SK-N-SH treated with all-trans-retinoic acid at 6 μM for 48 hours (cell line): ENCODE results near the gene ACBD7.

Experiments used
- ARNTL ChIP-seq: fragments of 450-650 bp; formaldehyde crosslinking; IDR thresholded peaks from 2 replicates; pipeline ENCODE4 v1.5.0; 2020; ENCODE audit warnings: low read depth, mild to moderate bottlenecking, moderate library complexity, borderline replicate concordance
- CSDC2 ChIP-seq: fragments of 250-450 bp; sonication (Bioruptor Pico); IDR thresholded peaks from 2 replicates; pipeline ENCODE4 v1.5.0; 2020; ENCODE audit warnings: mild to moderate bottlenecking, moderate library complexity
- ESRRG ChIP-seq: fragments of 250-450 bp; sonication (Bioruptor Pico); IDR thresholded peaks from 2 replicates; pipeline ENCODE4 v1.6.1; 2021; ENCODE audit warnings: mild to moderate bottlenecking
- ISL1 ChIP-seq: fragments of 250-450 bp; sonication (Bioruptor Pico); IDR thresholded peaks from 2 replicates; pipeline ENCODE4 v2.1.2; 2022; ENCODE audit warnings: mild to moderate bottlenecking, moderate library complexity
- OSR1 ChIP-seq: fragments of 250-450 bp; sonication (Bioruptor Pico); IDR thresholded peaks from 2 replicates; pipeline ENCODE4 v1.8.0; 2022; ENCODE audit warnings: moderate library complexity, mild to moderate bottlenecking, inconsistent platforms
- RARB ChIP-seq: fragments of 250-450 bp; sonication (Bioruptor Pico); IDR thresholded peaks from 2 replicates; pipeline ENCODE4 v1.8.0; 2021; ENCODE audit warnings: mild to moderate bottlenecking, moderate library complexity
- SNAI2 ChIP-seq: fragments of 250-450 bp; sonication (Bioruptor Pico); IDR thresholded peaks from 2 replicates; pipeline ENCODE4 v1.5.0; 2020; ENCODE audit warnings: mild to moderate bottlenecking, moderate library complexity
- ZFP3 ChIP-seq: fragments of 250-450 bp; sonication (Bioruptor Pico); IDR thresholded peaks from 2 replicates; pipeline ENCODE4 v1.5.0; 2020; ENCODE audit warnings: mild to moderate bottlenecking, moderate library complexity
- ZFP30 ChIP-seq: fragments of 450-650 bp; formaldehyde crosslinking; IDR thresholded peaks from 2 replicates; pipeline ENCODE4 v1.5.0; 2022; ENCODE audit warnings: mild to moderate bottlenecking, moderate library complexity
- ZNF565 ChIP-seq: fragments of 450-650 bp; formaldehyde crosslinking; conservative IDR thresholded peaks from 2 replicates; pipeline ENCODE4 v1.5.0; 2020; ENCODE audit warnings: low read depth, mild to moderate bottlenecking, moderate library complexity
- TF ChIP-seq, protein P1 (sequence below): fragments of 250-450 bp; sonication (Bioruptor Pico); IDR thresholded peaks from 2 replicates; pipeline ENCODE4 v1.8.0; 2020; ENCODE audit warnings: mild to moderate bottlenecking, moderate library complexity, borderline replicate concordance
- TF ChIP-seq, protein P2 (sequence below): fragments of 250-450 bp; sonication (Bioruptor Pico); IDR thresholded peaks from 2 replicates; pipeline ENCODE4 v1.5.1; 2021; ENCODE audit warnings: mild to moderate bottlenecking, moderate library complexity
- TF ChIP-seq, protein P3 (sequence below): fragments of 250-450 bp; sonication (Bioruptor Pico); IDR thresholded peaks from 2 replicates; pipeline ENCODE4 v1.5.1; 2020; ENCODE audit warnings: low read depth, mild to moderate bottlenecking, moderate library complexity

GRCh38 chr10:15137036-15137359 lies 48.4 kb upstream of the ACBD7 start:
- TF ChIP-seq ZFP3 (CRISPR knock-in tag) (no peak), ESRRG (CRISPR knock-in tag) (no peak), ARNTL (no peak), ISL1 (CRISPR knock-in tag) (no peak), CSDC2 (CRISPR knock-in tag) (no peak), SNAI2 (no peak), OSR1 (no peak), ZNF565 (CRISPR knock-in tag) (no peak), RARB (CRISPR knock-in tag) (no peak), ZFP30 (CRISPR knock-in tag) (no peak)
- TF ChIP-seq, protein P1, sequence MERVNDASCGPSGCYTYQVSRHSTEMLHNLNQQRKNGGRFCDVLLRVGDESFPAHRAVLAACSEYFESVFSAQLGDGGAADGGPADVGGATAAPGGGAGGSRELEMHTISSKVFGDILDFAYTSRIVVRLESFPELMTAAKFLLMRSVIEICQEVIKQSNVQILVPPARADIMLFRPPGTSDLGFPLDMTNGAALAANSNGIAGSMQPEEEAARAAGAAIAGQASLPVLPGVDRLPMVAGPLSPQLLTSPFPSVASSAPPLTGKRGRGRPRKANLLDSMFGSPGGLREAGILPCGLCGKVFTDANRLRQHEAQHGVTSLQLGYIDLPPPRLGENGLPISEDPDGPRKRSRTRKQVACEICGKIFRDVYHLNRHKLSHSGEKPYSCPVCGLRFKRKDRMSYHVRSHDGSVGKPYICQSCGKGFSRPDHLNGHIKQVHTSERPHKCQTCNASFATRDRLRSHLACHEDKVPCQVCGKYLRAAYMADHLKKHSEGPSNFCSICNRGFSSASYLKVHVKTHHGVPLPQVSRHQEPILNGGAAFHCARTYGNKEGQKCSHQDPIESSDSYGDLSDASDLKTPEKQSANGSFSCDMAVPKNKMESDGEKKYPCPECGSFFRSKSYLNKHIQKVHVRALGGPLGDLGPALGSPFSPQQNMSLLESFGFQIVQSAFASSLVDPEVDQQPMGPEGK (CRISPR knock-in tag): no peak
- TF ChIP-seq, protein P2, sequence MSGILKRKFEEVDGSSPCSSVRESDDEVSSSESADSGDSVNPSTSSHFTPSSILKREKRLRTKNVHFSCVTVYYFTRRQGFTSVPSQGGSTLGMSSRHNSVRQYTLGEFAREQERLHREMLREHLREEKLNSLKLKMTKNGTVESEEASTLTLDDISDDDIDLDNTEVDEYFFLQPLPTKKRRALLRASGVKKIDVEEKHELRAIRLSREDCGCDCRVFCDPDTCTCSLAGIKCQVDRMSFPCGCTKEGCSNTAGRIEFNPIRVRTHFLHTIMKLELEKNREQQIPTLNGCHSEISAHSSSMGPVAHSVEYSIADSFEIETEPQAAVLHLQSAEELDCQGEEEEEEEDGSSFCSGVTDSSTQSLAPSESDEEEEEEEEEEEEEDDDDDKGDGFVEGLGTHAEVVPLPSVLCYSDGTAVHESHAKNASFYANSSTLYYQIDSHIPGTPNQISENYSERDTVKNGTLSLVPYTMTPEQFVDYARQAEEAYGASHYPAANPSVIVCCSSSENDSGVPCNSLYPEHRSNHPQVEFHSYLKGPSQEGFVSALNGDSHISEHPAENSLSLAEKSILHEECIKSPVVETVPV (CRISPR knock-in tag): no peak
- TF ChIP-seq, protein P3, sequence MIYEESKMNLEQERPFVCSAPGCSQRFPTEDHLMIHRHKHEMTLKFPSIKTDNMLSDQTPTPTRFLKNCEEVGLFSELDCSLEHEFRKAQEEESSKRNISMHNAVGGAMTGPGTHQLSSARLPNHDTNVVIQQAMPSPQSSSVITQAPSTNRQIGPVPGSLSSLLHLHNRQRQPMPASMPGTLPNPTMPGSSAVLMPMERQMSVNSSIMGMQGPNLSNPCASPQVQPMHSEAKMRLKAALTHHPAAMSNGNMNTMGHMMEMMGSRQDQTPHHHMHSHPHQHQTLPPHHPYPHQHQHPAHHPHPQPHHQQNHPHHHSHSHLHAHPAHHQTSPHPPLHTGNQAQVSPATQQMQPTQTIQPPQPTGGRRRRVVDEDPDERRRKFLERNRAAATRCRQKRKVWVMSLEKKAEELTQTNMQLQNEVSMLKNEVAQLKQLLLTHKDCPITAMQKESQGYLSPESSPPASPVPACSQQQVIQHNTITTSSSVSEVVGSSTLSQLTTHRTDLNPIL: no peak
